Smooth muscle cell (in vitro differentiated cells): ENCODE data around the gene GEN1. TPM values are rescaled to one million over a fixed set of nuclear protein-coding genes. Genes with fewer than 3 reads are reported as not detected.

Experiments used
- DNase-seq: peaks from one replicate; lab custom pipeline; 2025; ENCODE audit not compliant: unreplicated experiment; lab: John Stamatoyannopoulos, UW
- H2AFZ ChIP-seq: fragments of 200-600 bp; sonication (generic); 2 replicates; pipeline ENCODE4 v1.6.0; 2016; ENCODE audit warnings: antibody characterized with exemption, low read depth, mild to moderate bottlenecking
- H3F3A ChIP-seq: fragments of 200-600 bp; sonication (generic); 2 replicates; pipeline ENCODE4 v1.6.0; 2017; ENCODE audit warnings: antibody characterized with exemption, low read depth
- H3K27ac ChIP-seq: fragments of 200-600 bp; sonication (generic); 2 replicates; pipeline ENCODE4 v1.5.1; 2016; ENCODE audit warnings: low read depth, mild to moderate bottlenecking
- H3K27me3 ChIP-seq: fragments of 200-600 bp; sonication (generic); 2 replicates; pipeline ENCODE4 v1.6.1; 2016; ENCODE audit warnings: low read depth, mild to moderate bottlenecking
- H3K36me3 ChIP-seq: fragments of 200-600 bp; sonication (generic); 2 replicates; pipeline ENCODE4 v1.5.1; 2016; ENCODE audit warnings: low read depth
- H3K4me1 ChIP-seq: fragments of 200-600 bp; sonication (generic); 2 replicates; pipeline ENCODE4 v1.5.1; 2016; ENCODE audit warnings: low read depth
- H3K4me2 ChIP-seq: fragments of 200-600 bp; sonication (generic); 2 replicates; pipeline ENCODE4 v1.6.0; 2016; ENCODE audit warnings: mild to moderate bottlenecking
- H3K4me3 ChIP-seq: fragments of 200-600 bp; sonication (generic); 2 replicates; pipeline ENCODE4 v1.5.1; 2016; ENCODE audit warnings: mild to moderate bottlenecking
- H3K79me2 ChIP-seq: fragments of 200-600 bp; sonication (generic); 2 replicates; pipeline ENCODE4 v1.6.0; 2016; ENCODE audit warnings: low read depth, mild to moderate bottlenecking
- H3K9ac ChIP-seq: fragments of 200-600 bp; sonication (generic); 2 replicates; pipeline ENCODE4 v1.6.0; 2016; ENCODE audit warnings: low read depth
- H3K9me3 ChIP-seq: fragments of 200-600 bp; sonication (generic); replicated peaks from 2 replicates; pipeline ENCODE4 v1.5.1; 2016; ENCODE audit warnings: low read depth
- H4K20me1 ChIP-seq: fragments of 200-600 bp; sonication (generic); 2 replicates; pipeline ENCODE4 v1.6.0; 2016; ENCODE audit warnings: low read depth
- WGBS: methylation state at CpG from one replicate; pipeline ENCODE4 v1.1.7; 2016; ENCODE audit warnings: low lambda C conversion rate; 5-methylcytosine and 5-hydroxymethylcytosine counted together
- polyA plus RNA-seq: library from polyadenylated mRNA; unstranded; fragments of >200 nt; fragmentation: Nextera tagmentation; extraction: Ambion mirVana; gene quantifications from 2 replicates; pipeline ENCODE4 v1.2.1, GENCODE V29; 2016
- total RNA-seq: library from RNA; depleted of rRNA; stranded (reverse); fragments of >200 nt; gene quantifications from 2 replicates; pipeline ENCODE4 v1.2.3, GENCODE V29; 2014
- TF ChIP-seq, protein P1 (sequence below): fragments of 200-600 bp; sonication (generic); IDR thresholded peaks from 2 replicates; pipeline ENCODE4 v1.5.1; 2017; ENCODE audit warnings: borderline replicate concordance, mild to moderate bottlenecking, antibody characterized with exemption; ENCODE audit not compliant: insufficient read depth, poor library complexity, severe bottlenecking

The GEN1 gene
- total and polyA plus RNA-seq, 2 experiments from 2014 or later, result 1.1 to 6.7 TPM

DNA sequence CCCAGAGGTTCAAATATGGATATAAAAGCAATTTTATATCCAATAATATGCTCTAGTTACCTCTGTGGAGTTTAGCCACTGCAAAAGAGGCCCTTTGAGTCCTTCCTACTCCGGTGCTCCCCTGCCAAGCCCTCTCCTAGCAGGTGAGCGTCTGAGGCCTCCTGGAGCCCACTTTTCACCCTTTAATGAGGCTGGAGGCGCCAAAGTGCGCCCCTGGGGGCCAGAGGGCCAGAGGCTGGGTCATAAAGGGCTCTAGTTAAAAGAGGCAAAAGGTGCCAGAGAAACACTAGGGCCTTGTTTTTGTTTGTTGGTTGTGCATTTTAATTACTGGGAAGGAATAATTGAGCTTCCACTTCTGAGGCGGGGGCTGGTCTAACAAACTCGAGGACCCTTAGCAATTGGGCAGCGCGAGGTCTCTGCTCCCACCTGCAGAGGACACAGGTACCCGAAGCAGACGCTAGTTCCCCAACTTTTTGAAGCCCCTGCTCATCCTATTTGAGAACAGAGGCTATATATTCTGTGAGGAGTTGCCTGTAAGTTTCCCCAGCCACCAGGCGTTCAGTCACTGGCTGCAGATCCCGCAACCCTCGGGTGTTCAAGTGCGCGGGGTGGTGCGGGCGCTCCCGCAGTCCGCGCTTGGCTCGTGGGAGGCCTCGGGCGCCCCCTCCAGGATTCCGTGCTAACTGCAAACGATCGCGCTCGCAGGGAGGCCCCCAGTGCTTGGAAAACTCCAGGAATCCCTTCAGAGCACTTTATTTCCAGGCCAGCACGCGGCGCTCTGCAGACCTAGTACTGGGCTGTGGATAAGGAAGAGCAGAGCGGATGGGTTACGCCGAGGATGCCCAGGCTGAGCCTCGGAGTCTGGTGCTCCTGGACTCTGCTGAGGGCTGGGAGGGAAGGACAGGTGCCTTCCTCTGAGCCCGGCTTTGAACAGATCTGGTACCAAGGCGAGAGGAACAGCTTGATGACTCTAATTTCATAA lies 76.4 kb downstream of the GEN1 start:
- Histone ChIP-seq H3K4me1 (peaks cover 17% of the 10 kb centered on the region), H4K20me1 (no peaks in the 10 kb centered on the region), H3K9ac (no peak overlapping the region), H3K27me3 (peaks cover 22% of the 10 kb centered on the region), H3F3A (no peaks in the 10 kb centered on the region), H3K4me2 (peak overlapping the region; percentile 81), H3K4me3 (peak overlapping the region; percentile 35), H2AFZ (peak overlapping the region; percentile 66), H3K79me2 (no peaks in the 10 kb centered on the region), H3K27ac (no peak overlapping the region), H3K9me3 (no peaks in the 10 kb centered on the region), H3K36me3 (no peaks in the 10 kb centered on the region)
- peak; percentile 81 for DNase-seq
- WGBS, result 14% methylated on average over 37 of the region's 37 CpGs
- TF ChIP-seq, protein P1, sequence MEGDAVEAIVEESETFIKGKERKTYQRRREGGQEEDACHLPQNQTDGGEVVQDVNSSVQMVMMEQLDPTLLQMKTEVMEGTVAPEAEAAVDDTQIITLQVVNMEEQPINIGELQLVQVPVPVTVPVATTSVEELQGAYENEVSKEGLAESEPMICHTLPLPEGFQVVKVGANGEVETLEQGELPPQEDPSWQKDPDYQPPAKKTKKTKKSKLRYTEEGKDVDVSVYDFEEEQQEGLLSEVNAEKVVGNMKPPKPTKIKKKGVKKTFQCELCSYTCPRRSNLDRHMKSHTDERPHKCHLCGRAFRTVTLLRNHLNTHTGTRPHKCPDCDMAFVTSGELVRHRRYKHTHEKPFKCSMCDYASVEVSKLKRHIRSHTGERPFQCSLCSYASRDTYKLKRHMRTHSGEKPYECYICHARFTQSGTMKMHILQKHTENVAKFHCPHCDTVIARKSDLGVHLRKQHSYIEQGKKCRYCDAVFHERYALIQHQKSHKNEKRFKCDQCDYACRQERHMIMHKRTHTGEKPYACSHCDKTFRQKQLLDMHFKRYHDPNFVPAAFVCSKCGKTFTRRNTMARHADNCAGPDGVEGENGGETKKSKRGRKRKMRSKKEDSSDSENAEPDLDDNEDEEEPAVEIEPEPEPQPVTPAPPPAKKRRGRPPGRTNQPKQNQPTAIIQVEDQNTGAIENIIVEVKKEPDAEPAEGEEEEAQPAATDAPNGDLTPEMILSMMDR, result peak; percentile 95

DNA sequence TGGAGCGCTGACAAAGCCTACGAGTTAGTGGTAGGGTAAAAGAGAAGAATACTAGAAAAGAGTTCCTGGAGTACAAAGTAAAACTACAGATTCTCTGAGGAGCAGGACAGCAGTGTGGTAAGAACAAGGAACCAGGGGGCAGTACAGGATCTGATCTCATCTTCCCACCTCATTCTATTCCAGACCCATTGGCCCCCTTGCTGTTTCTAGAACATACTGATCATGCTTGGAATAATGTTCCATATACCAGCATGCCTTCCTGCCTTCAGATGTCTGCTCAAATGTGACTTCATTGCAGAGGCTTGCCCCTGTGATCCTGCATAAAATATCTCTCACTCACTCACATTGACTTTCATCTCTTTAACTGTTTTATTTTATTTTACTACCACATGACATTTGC lies 81.6 kb downstream of the GEN1 start:
- WGBS, result 60% methylated on average over 2 of the region's 2 CpGs

More for the DNA sequence above, 81.6 kb downstream of the GEN1 start:
- no peaks in the 10 kb centered on the region for H3K36me3 ChIP-seq
- no peak overlapping the region for H3K9ac ChIP-seq
- TF ChIP-seq, protein P1, result no peak
- no peak for DNase-seq
- H3K79me2 ChIP-seq, result no peaks in the 10 kb centered on the region
- no peaks in the 10 kb centered on the region for H3F3A ChIP-seq
- no peak overlapping the region for H3K4me2 ChIP-seq
- no peaks in the 10 kb centered on the region for H3K4me1 ChIP-seq
- no peak overlapping the region for H2AFZ ChIP-seq
- H3K27me3 ChIP-seq, result peaks cover 12% of the 10 kb centered on the region
- no peaks in the 10 kb centered on the region for H3K9me3 ChIP-seq
- H3K4me3 ChIP-seq, result no peak overlapping the region
- H4K20me1 ChIP-seq, result no peaks in the 10 kb centered on the region
- no peak overlapping the region for H3K27ac ChIP-seq

Other genes starting within 250 kb of the GEN1 start
- gene RAD51AP2, start 235.7 kb upstream of the GEN1 start, total RNA-seq, result 0.04 and 0.22 TPM in 2 replicates
- 0.06 and 0.12 TPM in 2 replicates for gene RAD51AP2, start 235.7 kb upstream of the GEN1 start, polyA plus RNA-seq
- gene VSNL1, start 213.4 kb upstream of the GEN1 start, total RNA-seq, result 0.99 and 2.8 TPM in 2 replicates
- gene VSNL1, start 213.4 kb upstream of the GEN1 start, polyA plus RNA-seq, result 4.5 and 5.2 TPM in 2 replicates
- gene SMC6, start 328 bp upstream of the GEN1 start, total RNA-seq, result 18.1 and 27.2 TPM in 2 replicates
- gene SMC6, start 328 bp upstream of the GEN1 start, polyA plus RNA-seq, result 11.2 and 14.7 TPM in 2 replicates
- gene MSGN1, start 62.3 kb downstream of the GEN1 start, total RNA-seq, result not detected in 2 replicates
- gene MSGN1, start 62.3 kb downstream of the GEN1 start, polyA plus RNA-seq, result 0.56 TPM in 1 of 2 replicates, not detected in the other
- 31.0 and 50.1 TPM in 2 replicates for gene KCNS3, start 124.5 kb downstream of the GEN1 start, total RNA-seq
- gene KCNS3, start 124.5 kb downstream of the GEN1 start, polyA plus RNA-seq, result 30.4 and 48.2 TPM in 2 replicates